ENCODE results near the gene CYP2A6.
"Not testable (repeated sequence)": the region's sequence is repeated elsewhere in the genome, so short reads cannot be mapped to it uniquely, and the experiment has no call there.

DNA sequence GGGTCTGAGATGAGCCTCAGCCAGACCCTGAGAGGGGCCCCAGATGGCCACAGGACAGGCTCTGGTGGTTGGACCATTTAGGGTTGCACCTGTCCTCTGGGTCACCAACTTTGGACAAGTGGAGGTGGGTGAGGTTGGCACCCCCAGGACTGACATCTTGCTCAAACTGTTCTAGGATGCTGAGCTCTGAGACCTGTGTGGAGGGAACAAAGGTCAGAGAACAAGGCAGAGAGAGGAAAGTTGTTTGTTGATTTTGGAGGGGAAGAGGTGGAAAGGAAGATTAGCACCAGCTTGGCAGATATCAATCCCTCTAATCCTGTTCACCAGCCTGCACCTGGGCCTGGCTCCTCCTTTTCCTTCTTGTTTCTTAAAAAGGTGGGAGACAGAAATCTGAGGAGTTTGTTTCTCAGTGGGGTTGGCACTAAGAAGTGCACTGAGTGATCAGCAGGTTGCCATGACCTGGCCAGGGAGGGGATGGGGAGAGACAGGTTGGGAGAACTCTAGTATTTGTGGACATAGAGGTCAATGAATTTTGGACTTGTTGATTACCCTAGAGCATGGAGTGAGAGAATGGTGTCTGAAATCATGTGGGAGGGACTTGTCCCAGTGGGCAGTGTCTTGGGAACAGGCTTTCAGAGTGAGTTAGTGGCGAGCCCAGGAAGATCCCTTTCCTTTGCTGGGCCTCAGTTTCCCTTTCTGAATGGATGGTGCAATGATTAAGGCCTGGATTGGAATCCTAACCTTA, 34.1 kb upstream of the CYP2A6 start:
- TF ChIP-seq, protein P1, sequence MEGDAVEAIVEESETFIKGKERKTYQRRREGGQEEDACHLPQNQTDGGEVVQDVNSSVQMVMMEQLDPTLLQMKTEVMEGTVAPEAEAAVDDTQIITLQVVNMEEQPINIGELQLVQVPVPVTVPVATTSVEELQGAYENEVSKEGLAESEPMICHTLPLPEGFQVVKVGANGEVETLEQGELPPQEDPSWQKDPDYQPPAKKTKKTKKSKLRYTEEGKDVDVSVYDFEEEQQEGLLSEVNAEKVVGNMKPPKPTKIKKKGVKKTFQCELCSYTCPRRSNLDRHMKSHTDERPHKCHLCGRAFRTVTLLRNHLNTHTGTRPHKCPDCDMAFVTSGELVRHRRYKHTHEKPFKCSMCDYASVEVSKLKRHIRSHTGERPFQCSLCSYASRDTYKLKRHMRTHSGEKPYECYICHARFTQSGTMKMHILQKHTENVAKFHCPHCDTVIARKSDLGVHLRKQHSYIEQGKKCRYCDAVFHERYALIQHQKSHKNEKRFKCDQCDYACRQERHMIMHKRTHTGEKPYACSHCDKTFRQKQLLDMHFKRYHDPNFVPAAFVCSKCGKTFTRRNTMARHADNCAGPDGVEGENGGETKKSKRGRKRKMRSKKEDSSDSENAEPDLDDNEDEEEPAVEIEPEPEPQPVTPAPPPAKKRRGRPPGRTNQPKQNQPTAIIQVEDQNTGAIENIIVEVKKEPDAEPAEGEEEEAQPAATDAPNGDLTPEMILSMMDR (IDR thresholded peaks at IDR 0.05; ENCODE audit: low read length): not testable (repeated sequence)
- not testable (repeated sequence) for TF ChIP-seq EZH2 (IDR thresholded peaks at IDR 0.05; ENCODE audit: borderline replicate concordance, low read length)
